ENCODE results near the gene MAP3K10. TPM values are rescaled to one million over a fixed set of nuclear protein-coding genes. Genes with fewer than 3 reads are reported as not detected.

The MAP3K10 gene
- total RNA-seq, result 10 to 100 TPM; 10.8 to 19.5 (median 11.9) TPM

GRCh38 chr19:40190891-40191835 lies at the start of gene MAP3K10:
TSS of gene MAP3K10 (plus strand) at chr19:40191426. CDS start at chr19:40192032, 606 bp downstream.
- DNase-seq, result peak; percentile 78
- in situ Hi-C loops (cut with MboI; ENCODE audit: low pct_ligation_motif_present in 1 of 4, low pct_unique_long_range_greater_than_20kb in 1 of 4, low sequenced_read_pairs in 3 of 4), result no loop called here
- H3K27ac ChIP-seq, result peak within 1 kb of the TSS; percentile 95 to 99 (median 98)
- H3K36me3 ChIP-seq, result no peaks in the 10 kb centered on the region
- H3K4me1 ChIP-seq, result peaks cover 6 to 26% (median 16%) of the 10 kb centered on the region in 4 donors
- 0% methylated on average over 23 of the region's 116 CpGs; no CpG with 5 or more reads in 1 of the 2 donors for WGBS, 2 donors (ENCODE audit: low coverage in 1 of 2)
- intact Hi-C loops (cut with DNase I; ENCODE audit: low total_unique reads), result no loop called here
- peak within 1 kb of the TSS; percentile 77 to 96 (median 92) for H3K4me3 ChIP-seq
- H3K9me3 ChIP-seq, result no peaks in the 10 kb centered on the region
- H3K27me3 ChIP-seq, result no peaks in the 10 kb centered on the region
- TF ChIP-seq POLR2AphosphoS5 (IDR thresholded peaks at IDR 0.05), result peak in 1 of 3 donors; percentile 26
- TF ChIP-seq CTCF (IDR thresholded peaks at IDR 0.05), result no peak

GRCh38 chr19:40141551-40141950 lies 49.7 kb upstream of the MAP3K10 start:
- 77% methylated on average over 3 of the region's 3 CpGs; no CpG with 5 or more reads in 1 of the 2 donors for WGBS, 2 donors (ENCODE audit: low coverage in 1 of 2)
- in situ Hi-C loops (cut with MboI; ENCODE audit: low pct_ligation_motif_present in 1 of 4, low pct_unique_long_range_greater_than_20kb in 1 of 4, low sequenced_read_pairs in 3 of 4) (loop anchor here in 1 of 4 donors (10.0 kb wide), 1 partner anchor 83 kb away; the partner anchor contains the start of gene CCNP), intact Hi-C loops (cut with DNase I; ENCODE audit: low total_unique reads) (loop anchor here (5.0 kb wide), 1 partner anchor 71 kb away; no protein-coding TSS in a partner anchor)
- Histone ChIP-seq H3K4me1 (no peaks in the 10 kb centered on the region), H3K27ac (no peak overlapping the region), H3K9me3 (no peaks in the 10 kb centered on the region), H3K4me3 (no peak overlapping the region), H3K36me3 (no peaks in the 10 kb centered on the region), H3K27me3 (peaks cover 6% of the 10 kb centered on the region)
- DNase-seq, result no peak
- TF ChIP-seq POLR2A (IDR thresholded peaks at IDR 0.05) (no peak), EP300 (IDR thresholded peaks at IDR 0.05; ENCODE audit: low read depth) (no peak), POLR2AphosphoS5 (IDR thresholded peaks at IDR 0.05) (no peak), CTCF (IDR thresholded peaks at IDR 0.05) (no peak)

GRCh38 chr19:40143612-40144011 lies 47.6 kb upstream of the MAP3K10 start:
- Histone ChIP-seq H3K27me3 (peaks cover 7% of the 10 kb centered on the region), H3K36me3 (no peaks in the 10 kb centered on the region), H3K27ac (peak overlapping the region in 1 of 4 donors; percentile 62), H3K4me1 (peaks cover 0 to 8% (median 0%) of the 10 kb centered on the region in 4 donors), H3K4me3 (no peak overlapping the region), H3K9me3 (no peaks in the 10 kb centered on the region)
- DNase-seq, result peak; percentile 41
- intact Hi-C loops (cut with DNase I; ENCODE audit: low total_unique reads) (loop anchor here (5.0 kb wide), 1 partner anchor 69 kb away; no protein-coding TSS in a partner anchor), in situ Hi-C loops (cut with MboI; ENCODE audit: low pct_ligation_motif_present in 1 of 4, low pct_unique_long_range_greater_than_20kb in 1 of 4, low sequenced_read_pairs in 3 of 4) (loop anchor here in 1 of 4 donors (10.0 kb wide), 1 partner anchor 81 kb away; the partner anchor contains the start of gene CCNP)
- TF ChIP-seq POLR2AphosphoS5 (IDR thresholded peaks at IDR 0.05) (no peak), CTCF (IDR thresholded peaks at IDR 0.05) (no peak), EP300 (IDR thresholded peaks at IDR 0.05; ENCODE audit: low read depth) (no peak), POLR2A (IDR thresholded peaks at IDR 0.05) (no peak)
- WGBS, 2 donors (ENCODE audit: low coverage in 1 of 2), result 37 to 38% methylated on average over 5 of the region's 5 CpGs

- Histone ChIP-seq H3K36me3 (no peaks in the 10 kb centered on the region), H3K4me1 (peaks cover 0 to 8% (median 0%) of the 10 kb centered on the region in 4 donors), H3K27ac (peak overlapping the region in 2 of 4 donors; percentile 21 to 62), H3K27me3 (peaks cover 12% of the 10 kb centered on the region), H3K4me3 (no peak overlapping the region), H3K9me3 (no peaks in the 10 kb centered on the region)
- TF ChIP-seq EP300 (IDR thresholded peaks at IDR 0.05; ENCODE audit: low read depth) (no peak), POLR2AphosphoS5 (IDR thresholded peaks at IDR 0.05) (no peak), POLR2A (IDR thresholded peaks at IDR 0.05) (no peak), CTCF (IDR thresholded peaks at IDR 0.05) (no peak)
- in situ Hi-C loops (cut with MboI; ENCODE audit: low pct_ligation_motif_present in 1 of 4, low pct_unique_long_range_greater_than_20kb in 1 of 4, low sequenced_read_pairs in 3 of 4), result loop anchor here in 1 of 4 donors (10.0 kb wide), 1 partner anchor 81 kb away; the partner anchor contains the start of gene CCNP
- intact Hi-C loops (cut with DNase I; ENCODE audit: low total_unique reads), result loop anchor here (5.0 kb wide), 1 partner anchor 68 kb away; no protein-coding TSS in a partner anchor
- 26 to 37% methylated on average over 5 of the region's 5 CpGs for WGBS, 2 donors (ENCODE audit: low coverage in 1 of 2)
- DNase-seq, result no peak
These were observed 47.1 kb upstream of the MAP3K10 start for GRCh38 chr19:40144151-40144550.
